Uterus (tissue), 2 donors: ENCODE measurements around the gene HPSE2.

Source experiments
- POLR2A ChIP-seq, 2 donors: fragments of 450-650 bp; IDR thresholded peaks; one replicate each; pipeline ENCODE4 v1.6.1; 2016; ENCODE audit warnings: antibody characterized with exemption in 2 of 2, mild to moderate bottlenecking in 1 of 2, moderate library complexity in 1 of 2
- TF ChIP-seq, protein P1 (sequence below), 4 experiments: fragments of 200-600 bp in 2 of 4; fragments of 450-650 bp in 2 of 4; sonication (generic) in 2 of 4; IDR thresholded peaks; one replicate each; pipeline ENCODE4 v1.5.1; 2016 to 2019; ENCODE audit warnings: antibody characterized with exemption in 4 of 4, mild to moderate bottlenecking in 2 of 4, moderate library complexity in 1 of 4

- TF ChIP-seq, protein P1, sequence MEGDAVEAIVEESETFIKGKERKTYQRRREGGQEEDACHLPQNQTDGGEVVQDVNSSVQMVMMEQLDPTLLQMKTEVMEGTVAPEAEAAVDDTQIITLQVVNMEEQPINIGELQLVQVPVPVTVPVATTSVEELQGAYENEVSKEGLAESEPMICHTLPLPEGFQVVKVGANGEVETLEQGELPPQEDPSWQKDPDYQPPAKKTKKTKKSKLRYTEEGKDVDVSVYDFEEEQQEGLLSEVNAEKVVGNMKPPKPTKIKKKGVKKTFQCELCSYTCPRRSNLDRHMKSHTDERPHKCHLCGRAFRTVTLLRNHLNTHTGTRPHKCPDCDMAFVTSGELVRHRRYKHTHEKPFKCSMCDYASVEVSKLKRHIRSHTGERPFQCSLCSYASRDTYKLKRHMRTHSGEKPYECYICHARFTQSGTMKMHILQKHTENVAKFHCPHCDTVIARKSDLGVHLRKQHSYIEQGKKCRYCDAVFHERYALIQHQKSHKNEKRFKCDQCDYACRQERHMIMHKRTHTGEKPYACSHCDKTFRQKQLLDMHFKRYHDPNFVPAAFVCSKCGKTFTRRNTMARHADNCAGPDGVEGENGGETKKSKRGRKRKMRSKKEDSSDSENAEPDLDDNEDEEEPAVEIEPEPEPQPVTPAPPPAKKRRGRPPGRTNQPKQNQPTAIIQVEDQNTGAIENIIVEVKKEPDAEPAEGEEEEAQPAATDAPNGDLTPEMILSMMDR (IDR thresholded peaks at IDR 0.05): no peak
- TF ChIP-seq POLR2A (IDR thresholded peaks at IDR 0.05): no peak
Measured at GRCh38 chr10:98524124-98524523, 711.5 kb downstream of the HPSE2 start.
